CD14-positive monocyte (primary cell): ENCODE measurements around the gene PPP1CC. TPM values are rescaled to one million over a fixed set of nuclear protein-coding genes. Genes with fewer than 3 reads are reported as not detected.

Source experiments
- DNase-seq, 3 donors: peaks; one replicate each; pipeline ENCODE4 v3.0.0-alpha.2; 2011 to 2022
- H2AFZ ChIP-seq: 2 replicates; pipeline ENCODE4 v1.6.0; 2012; ENCODE audit warnings: mild to moderate bottlenecking, low read depth, low read length, inconsistent platforms; ENCODE audit not compliant: insufficient read depth, poor library complexity, severe bottlenecking
- H3K27ac ChIP-seq, 2 donors: 1 replicate in 1 of 2; 2 replicates in 1 of 2; pipeline ENCODE4 v1.5.1; 2012 to 2013; ENCODE audit warnings: low read length in 2 of 2, control low read depth in 1 of 2, inconsistent platforms in 1 of 2, low read depth in 1 of 2, mild to moderate bottlenecking in 1 of 2
- H3K27me3 ChIP-seq, 2 donors: one replicate each; pipeline versions ENCODE4 v1.6.0 to v1.6.1; 2011 to 2013; ENCODE audit warnings: low read length in 2 of 2; ENCODE audit not compliant: control insufficient read depth in 2 of 2, insufficient read depth in 2 of 2
- H3K36me3 ChIP-seq, 2 donors: replicated peaks in 1 of 2; 1 replicate in 1 of 2; 2 replicates in 1 of 2; pipeline versions ENCODE4 v1.5.1 to v1.6.1; 2012 to 2013; ENCODE audit warnings: low read length in 2 of 2, control low read depth in 1 of 2, inconsistent platforms in 1 of 2, mild to moderate bottlenecking in 1 of 2; ENCODE audit not compliant: insufficient read depth in 2 of 2, control insufficient read depth in 1 of 2
- H3K4me1 ChIP-seq, 2 donors: 1 replicate in 1 of 2; 2 replicates in 1 of 2; pipeline versions ENCODE4 v1.5.1 to v1.6.1; 2012 to 2013; ENCODE audit warnings: low read length in 2 of 2, control low read depth in 1 of 2, inconsistent platforms in 1 of 2, mild to moderate bottlenecking in 1 of 2, moderate library complexity in 1 of 2; ENCODE audit not compliant: insufficient read depth in 2 of 2, control insufficient read depth in 1 of 2
- H3K4me2 ChIP-seq: replicated peaks from 2 replicates; pipeline ENCODE3; 2012; ENCODE audit warnings: low read length, moderate library complexity, mild to moderate bottlenecking; ENCODE audit not compliant: poor library complexity, severe bottlenecking; ENCODE audit errors: extremely low read depth
- H3K4me3 ChIP-seq, 3 experiments: fragments of 200-600 bp in 1 of 3; sonication (generic) in 1 of 3; replicated peaks in 1 of 3; 1 replicate in 2 of 3; 2 replicates in 1 of 3; pipeline ENCODE4 v1.5.1; 2011 to 2013; ENCODE audit warnings: low read length in 3 of 3, mild to moderate bottlenecking in 3 of 3, control low read depth in 2 of 3, low read depth in 2 of 3, inconsistent platforms in 1 of 3, moderate library complexity in 1 of 3
- H3K79me2 ChIP-seq: 2 replicates; pipeline ENCODE4 v1.6.0; 2012; ENCODE audit warnings: mild to moderate bottlenecking, control low read depth, inconsistent platforms, low read length, moderate library complexity; ENCODE audit not compliant: insufficient read depth
- H3K9ac ChIP-seq: 2 replicates; pipeline ENCODE4 v1.6.0; 2017; ENCODE audit warnings: low read length, mild to moderate bottlenecking; ENCODE audit not compliant: insufficient read depth, poor library complexity, severe bottlenecking
- H3K9me3 ChIP-seq, 2 donors: replicated peaks in 1 of 2; 1 replicate in 1 of 2; 2 replicates in 1 of 2; pipeline versions ENCODE4 v1.5.1 to v1.6.1; 2012 to 2013; ENCODE audit warnings: low read length in 2 of 2, control low read depth in 1 of 2; ENCODE audit not compliant: control insufficient read depth in 1 of 2, insufficient read depth in 1 of 2
- H4K20me1 ChIP-seq: 2 replicates; pipeline ENCODE4 v1.6.0; 2012; ENCODE audit warnings: mild to moderate bottlenecking, low read length, control low read depth, moderate library complexity; ENCODE audit not compliant: insufficient read depth
- H3K27ac Mint-ChIP-seq, 7 donors: one replicate each; pipeline ENCODE4 v1.8.0; 2020; ENCODE audit warnings: mild to moderate bottlenecking in 7 of 7, mixed read lengths in 7 of 7, moderate library complexity in 6 of 7, inconsistent platforms in 2 of 7
- H3K27me3 Mint-ChIP-seq, 3 donors: one replicate each; pipeline ENCODE4 v1.8.0; 2021 to 2022; ENCODE audit warnings: low read depth in 3 of 3, mild to moderate bottlenecking in 3 of 3, mixed read lengths in 3 of 3, moderate library complexity in 3 of 3, inconsistent platforms in 1 of 3
- H3K36me3 Mint-ChIP-seq, 2 donors: one replicate each; pipeline ENCODE4 v1.8.0; 2020; ENCODE audit warnings: mixed read lengths in 2 of 2, inconsistent platforms in 1 of 2, mild to moderate bottlenecking in 1 of 2
- H3K4me1 Mint-ChIP-seq: one replicate; pipeline ENCODE4 v1.8.0; 2020; ENCODE audit warnings: mild to moderate bottlenecking, mixed read lengths
- H3K4me3 Mint-ChIP-seq, 2 donors: one replicate each; pipeline ENCODE4 v1.8.0; 2020; ENCODE audit warnings: mild to moderate bottlenecking in 2 of 2, mixed read lengths in 2 of 2, moderate library complexity in 1 of 2
- H3K9me3 Mint-ChIP-seq, 7 donors: one replicate each; pipeline ENCODE4 v1.8.0; 2020 to 2022; ENCODE audit warnings: mixed read lengths in 7 of 7, mild to moderate bottlenecking in 6 of 7, moderate library complexity in 6 of 7, inconsistent platforms in 2 of 7
- WGBS: methylation state at CpG from one replicate; pipeline ENCODE4 v1.1.5; 2013; ENCODE audit warnings: missing lambda C conversion rate; ENCODE audit not compliant: insufficient coverage; 5-methylcytosine and 5-hydroxymethylcytosine counted together
- intact Hi-C, 2 donors: fragments of 100-400 bp; cut with micrococcal nuclease; formaldehyde crosslinking; loops; one replicate each; pipeline versions ENCODE4 v1.15.0 to v1.15.1; 2023
- polyA plus RNA-seq, 3 donors: library from polyadenylated mRNA; depleted of rRNA in 1 of 3; unstranded in 2 of 3; stranded (reverse) in 1 of 3; fragments of 300-500 nt in 2 of 3; fragments of >200 nt in 1 of 3; fragmentation: Illumina TruSeq in 2 of 3; gene quantifications; 1 replicate in 2 of 3; 2 replicates in 1 of 3; pipeline ENCODE4 v1.2.3, GENCODE V29; 2012 to 2021
- TF ChIP-seq, protein P1 (sequence below): fragments of 200-600 bp; IDR thresholded peaks from one replicate; pipeline ENCODE4 v1.8.0; 2022; ENCODE audit warnings: antibody characterized with exemption, mild to moderate bottlenecking

Gene PPP1CC
- polyA plus RNA-seq, 3 donors, result 63.2 to 139 (median 128) TPM

DNA sequence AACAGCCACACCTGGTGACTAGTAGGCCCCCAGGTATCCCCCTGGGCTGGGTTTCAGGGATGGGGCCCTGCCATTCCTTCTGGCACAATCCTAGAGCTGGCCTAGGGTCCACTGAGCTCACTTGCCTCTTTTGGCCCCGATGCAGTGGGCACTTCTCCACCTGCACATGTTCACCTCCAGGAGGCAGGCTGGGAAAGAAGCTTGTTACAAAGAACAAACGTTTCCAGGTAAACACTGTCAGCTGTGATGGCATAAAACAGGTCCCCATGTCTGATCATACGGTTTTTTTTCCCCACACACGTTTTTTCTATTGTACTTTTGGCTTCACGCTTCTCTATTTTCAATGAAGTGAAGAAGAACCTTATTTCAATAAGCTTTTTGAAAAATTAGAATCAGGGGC lies 37.9 kb downstream of the PPP1CC start:
- H3K4me3 ChIP-seq, result no peak overlapping the region
- H2AFZ ChIP-seq, result no peak overlapping the region
- H3K36me3 Mint-ChIP-seq, result peaks cover 2 to 6% of the 10 kb centered on the region in 2 donors
- H3K27me3 ChIP-seq, result no peaks in the 10 kb centered on the region
- no peak overlapping the region for H3K9ac ChIP-seq
- H3K9me3 ChIP-seq, result no peaks in the 10 kb centered on the region
- TF ChIP-seq, protein P1, sequence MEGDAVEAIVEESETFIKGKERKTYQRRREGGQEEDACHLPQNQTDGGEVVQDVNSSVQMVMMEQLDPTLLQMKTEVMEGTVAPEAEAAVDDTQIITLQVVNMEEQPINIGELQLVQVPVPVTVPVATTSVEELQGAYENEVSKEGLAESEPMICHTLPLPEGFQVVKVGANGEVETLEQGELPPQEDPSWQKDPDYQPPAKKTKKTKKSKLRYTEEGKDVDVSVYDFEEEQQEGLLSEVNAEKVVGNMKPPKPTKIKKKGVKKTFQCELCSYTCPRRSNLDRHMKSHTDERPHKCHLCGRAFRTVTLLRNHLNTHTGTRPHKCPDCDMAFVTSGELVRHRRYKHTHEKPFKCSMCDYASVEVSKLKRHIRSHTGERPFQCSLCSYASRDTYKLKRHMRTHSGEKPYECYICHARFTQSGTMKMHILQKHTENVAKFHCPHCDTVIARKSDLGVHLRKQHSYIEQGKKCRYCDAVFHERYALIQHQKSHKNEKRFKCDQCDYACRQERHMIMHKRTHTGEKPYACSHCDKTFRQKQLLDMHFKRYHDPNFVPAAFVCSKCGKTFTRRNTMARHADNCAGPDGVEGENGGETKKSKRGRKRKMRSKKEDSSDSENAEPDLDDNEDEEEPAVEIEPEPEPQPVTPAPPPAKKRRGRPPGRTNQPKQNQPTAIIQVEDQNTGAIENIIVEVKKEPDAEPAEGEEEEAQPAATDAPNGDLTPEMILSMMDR, result no peak
- no peak overlapping the region for H3K4me3 Mint-ChIP-seq
- H3K4me2 ChIP-seq, result no peak overlapping the region
- H3K27ac ChIP-seq, result no peak overlapping the region
- H3K4me1 ChIP-seq, result peaks cover 0 to 3% of the 10 kb centered on the region in 2 donors
- H3K27ac Mint-ChIP-seq, result no peak overlapping the region
- H3K4me1 Mint-ChIP-seq, result peaks cover 6% of the 10 kb centered on the region
- no peaks in the 10 kb centered on the region for H3K79me2 ChIP-seq
- no peaks in the 10 kb centered on the region for H4K20me1 ChIP-seq
- peaks cover 0 to 3% (median 0%) of the 10 kb centered on the region in 7 donors for H3K9me3 Mint-ChIP-seq
- DNase-seq, result no peak
- peaks cover 0 to 3% (median 2%) of the 10 kb centered on the region in 3 donors for H3K27me3 Mint-ChIP-seq
- H3K36me3 ChIP-seq, result no peaks in the 10 kb centered on the region
- intact Hi-C loops, result no loop called here
- 39% methylated on average over 2 of the region's 5 CpGs for WGBS

DNA sequence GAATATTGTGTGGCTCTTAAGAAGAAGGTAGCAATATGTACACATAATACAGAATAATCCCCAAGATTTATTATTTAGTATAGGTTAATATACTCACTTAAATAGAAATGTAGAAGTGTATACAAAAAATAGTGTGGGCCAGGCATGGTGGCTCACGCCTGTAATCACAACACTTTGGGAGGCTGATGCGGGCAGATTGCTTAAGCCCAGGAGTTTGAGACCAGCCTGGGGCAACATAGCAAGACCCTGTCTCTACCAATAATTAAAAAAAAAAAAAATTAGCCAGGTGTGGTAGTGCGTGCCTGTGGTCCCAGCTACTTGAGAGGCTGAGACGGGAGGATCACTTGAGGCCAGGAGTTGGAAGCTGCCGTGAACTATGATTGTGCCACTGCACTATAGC lies 38.5 kb downstream of the PPP1CC start:
- DNase-seq, result no peak
- H3K9me3 ChIP-seq, result no peaks in the 10 kb centered on the region
- Mint-ChIP-seq H3K36me3 (peaks cover 2 to 6% of the 10 kb centered on the region in 2 donors), H3K9me3 (peaks cover 0 to 3% (median 0%) of the 10 kb centered on the region in 7 donors), H3K27ac (no peak overlapping the region), H3K4me3 (no peak overlapping the region), H3K27me3 (peaks cover 0 to 3% (median 2%) of the 10 kb centered on the region in 3 donors), H3K4me1 (peaks cover 10% of the 10 kb centered on the region)
- H3K79me2 ChIP-seq, result no peaks in the 10 kb centered on the region
- H3K4me3 ChIP-seq, result no peak overlapping the region
- peaks cover 3 to 8% of the 10 kb centered on the region in 2 donors for H3K4me1 ChIP-seq
- intact Hi-C loops, result no loop called here
- no peaks in the 10 kb centered on the region for H3K27me3 ChIP-seq
- WGBS, result 100% methylated on average over 1 of the region's 5 CpGs
- TF ChIP-seq, protein P1, result no peak
- H4K20me1 ChIP-seq, result no peaks in the 10 kb centered on the region
- H3K36me3 ChIP-seq, result no peaks in the 10 kb centered on the region
- H3K4me2 ChIP-seq, result no peak overlapping the region
- no peak overlapping the region for H3K9ac ChIP-seq
- H2AFZ ChIP-seq, result no peak overlapping the region
- no peak overlapping the region for H3K27ac ChIP-seq
